GM10248 (cell line): Measurements from ENCODE around the gene SPDYC.

Experiments
- CTCF ChIA-PET: fragments of 300-600 bp; sonication (Branson Sonifier 250); formaldehyde crosslinking; extraction: SDS; loops from one replicate; lab custom pipeline; 2021; ENCODE audit warnings: antibody characterized with exemption; lab: Yijun Ruan, JAX
- POLR2A ChIA-PET: fragments of 350-650 bp; sonication (Branson Sonifier 250); formaldehyde crosslinking; extraction: SDS; loops from one replicate; lab custom pipeline; 2020; ENCODE audit warnings: antibody characterized with exemption; lab: Yijun Ruan, JAX
- DNase-seq: peaks from one replicate; pipeline ENCODE4 v3.0.0; 2012; ENCODE audit errors: extremely low spot score
- CTCF ChIP-seq: IDR thresholded peaks from 2 replicates; pipeline ENCODE4 v1.5.1; 2012; ENCODE audit warnings: mild to moderate bottlenecking, low read depth; ENCODE audit errors: extremely low read depth, missing control alignments, control extremely low read depth

SPDYC gene

GRCh38 chr11:65215441-65216076 lies 45.5 kb downstream of the SPDYC start:
- no peak for TF ChIP-seq CTCF
- CTCF ChIA-PET, result interaction anchor here (0.8 to 3.2 kb wide), 3 partner anchors 10 to 114 kb away, joined by 3 to 18 read pairs (median 4); no protein-coding TSS in a partner anchor
- DNase-seq, result peak; percentile 26
- POLR2A ChIA-PET, result no interaction called here

GRCh38 chr11:65216830-65217229 lies 46.8 kb downstream of the SPDYC start:
- no peak for TF ChIP-seq CTCF
- ChIA-PET POLR2A (no interaction called here), CTCF (interaction anchor here (1.5 kb wide), 1 partner anchor 94 kb away, joined by 3 read pairs; no protein-coding TSS in a partner anchor)
- DNase-seq, result peak; percentile 25

- DNase-seq, result peak; percentile 6
- no peak for TF ChIP-seq CTCF
- ChIA-PET POLR2A (no interaction called here), CTCF (interaction anchor here (1.4 to 1.8 kb wide), 6 partner anchors 13 to 107 kb away, joined by 3 to 7 read pairs (median 4); no protein-coding TSS in a partner anchor)
These were observed 47.7 kb downstream of the SPDYC start for GRCh38 chr11:65217441-65218423.

GRCh38 chr11:65218446-65218845 lies 48.4 kb downstream of the SPDYC start:
- ChIA-PET POLR2A (no interaction called here), CTCF (interaction anchor here (1.4 to 1.8 kb wide), 6 partner anchors 14 to 108 kb away, joined by 3 to 7 read pairs (median 4); no protein-coding TSS in a partner anchor)
- no peak for DNase-seq
- no peak for TF ChIP-seq CTCF

- POLR2A ChIA-PET, result no interaction called here
- CTCF ChIA-PET, result interaction anchor here (1.2 to 1.4 kb wide), 2 partner anchors 110 to 223 kb away, joined by 3 to 4 read pairs; no protein-coding TSS in a partner anchor
- no peak for DNase-seq
- no peak for TF ChIP-seq CTCF
These were observed 49.8 kb downstream of the SPDYC start for GRCh38 chr11:65219930-65220213.

GRCh38 chr11:65221026-65221425 lies 51.0 kb downstream of the SPDYC start:
- ChIA-PET POLR2A (no interaction called here), CTCF (interaction anchor here (1.0 to 1.4 kb wide), 3 partner anchors 94 to 224 kb away, joined by 3 read pairs; no protein-coding TSS in a partner anchor)
- DNase-seq, result no peak
- TF ChIP-seq CTCF, result no peak
